SK-N-SH treated with all-trans-retinoic acid at 6 μM for 48 hours (cell line): Measurements from ENCODE around the gene PARVG.

ENCODE experiments used
- ATAC-seq: fragments of 200-7000 bp; cut with Tn5 transposase; 3 replicates; pipeline ENCODE4 v1.9.1; 2020; ENCODE audit warnings: mild to moderate bottlenecking, moderate library complexity
- ARNTL ChIP-seq: fragments of 450-650 bp; formaldehyde crosslinking; IDR thresholded peaks from 2 replicates; pipeline ENCODE4 v1.5.0; 2020; ENCODE audit warnings: low read depth, mild to moderate bottlenecking, moderate library complexity, borderline replicate concordance
- BACH2 ChIP-seq: fragments of 250-450 bp; sonication (Bioruptor Pico); IDR thresholded peaks from 2 replicates; pipeline ENCODE4 v1.9.0; 2021; ENCODE audit warnings: mild to moderate bottlenecking, borderline replicate concordance
- CREB5 ChIP-seq: fragments of 250-450 bp; sonication (Bioruptor Pico); IDR thresholded peaks from 2 replicates; pipeline ENCODE4 v1.5.1; 2020; ENCODE audit warnings: low read depth, mild to moderate bottlenecking, moderate library complexity
- CSDC2 ChIP-seq: fragments of 250-450 bp; sonication (Bioruptor Pico); IDR thresholded peaks from 2 replicates; pipeline ENCODE4 v1.5.0; 2020; ENCODE audit warnings: mild to moderate bottlenecking, moderate library complexity
- CSRNP3 ChIP-seq: fragments of 250-450 bp; sonication (Bioruptor Pico); IDR thresholded peaks from 2 replicates; pipeline ENCODE4 v1.5.1; 2021; ENCODE audit warnings: mild to moderate bottlenecking, moderate library complexity
- GLIS3 ChIP-seq: fragments of 250-450 bp; sonication (Bioruptor Pico); IDR thresholded peaks from 2 replicates; pipeline ENCODE4 v1.5.0; 2020; ENCODE audit warnings: mild to moderate bottlenecking, moderate library complexity
- ISL1 ChIP-seq: fragments of 250-450 bp; sonication (Bioruptor Pico); IDR thresholded peaks from 2 replicates; pipeline ENCODE4 v2.1.2; 2022; ENCODE audit warnings: mild to moderate bottlenecking, moderate library complexity
- PATZ1 ChIP-seq: fragments of 250-450 bp; sonication (Bioruptor Pico); IDR thresholded peaks from 2 replicates; pipeline ENCODE4 v1.8.0; 2020; ENCODE audit warnings: mild to moderate bottlenecking, moderate library complexity, borderline replicate concordance
- POU6F1 ChIP-seq: fragments of 250-450 bp; sonication (Bioruptor Pico); IDR thresholded peaks from 2 replicates; pipeline ENCODE4 v1.8.0; 2021; ENCODE audit warnings: low read depth, mild to moderate bottlenecking, moderate library complexity, borderline replicate concordance
- PPARA ChIP-seq: fragments of 250-450 bp; sonication (Bioruptor Pico); IDR thresholded peaks from 2 replicates; pipeline ENCODE4 v1.5.0; 2020; ENCODE audit warnings: mild to moderate bottlenecking, borderline replicate concordance
- RARB ChIP-seq: fragments of 250-450 bp; sonication (Bioruptor Pico); IDR thresholded peaks from 2 replicates; pipeline ENCODE4 v1.8.0; 2021; ENCODE audit warnings: mild to moderate bottlenecking, moderate library complexity
- SNAI2 ChIP-seq: fragments of 250-450 bp; sonication (Bioruptor Pico); IDR thresholded peaks from 2 replicates; pipeline ENCODE4 v1.5.0; 2020; ENCODE audit warnings: mild to moderate bottlenecking, moderate library complexity
- TCF4 ChIP-seq: fragments of 250-450 bp; sonication (Bioruptor Pico); IDR thresholded peaks from 2 replicates; pipeline ENCODE4 v1.8.0; 2021; ENCODE audit warnings: mild to moderate bottlenecking, moderate library complexity, borderline replicate concordance
- TOX ChIP-seq: fragments of 250-450 bp; sonication (Bioruptor Pico); IDR thresholded peaks from 2 replicates; pipeline ENCODE4 v1.8.0; 2021; ENCODE audit warnings: mild to moderate bottlenecking, moderate library complexity, borderline replicate concordance
- TSHZ2 ChIP-seq: fragments of 250-450 bp; sonication (Bioruptor Pico); IDR thresholded peaks from 2 replicates; pipeline ENCODE4 v1.5.0; 2020; ENCODE audit warnings: mild to moderate bottlenecking, moderate library complexity
- ZC3H10 ChIP-seq: fragments of 250-450 bp; sonication (Bioruptor Pico); IDR thresholded peaks from 2 replicates; pipeline ENCODE4 v1.5.1; 2021; ENCODE audit warnings: mild to moderate bottlenecking, moderate library complexity
- ZFP3 ChIP-seq: fragments of 250-450 bp; sonication (Bioruptor Pico); IDR thresholded peaks from 2 replicates; pipeline ENCODE4 v1.5.0; 2020; ENCODE audit warnings: mild to moderate bottlenecking, moderate library complexity
- ZFP30 ChIP-seq: fragments of 450-650 bp; formaldehyde crosslinking; IDR thresholded peaks from 2 replicates; pipeline ENCODE4 v1.5.0; 2022; ENCODE audit warnings: mild to moderate bottlenecking, moderate library complexity
- ZNF565 ChIP-seq: fragments of 450-650 bp; formaldehyde crosslinking; conservative IDR thresholded peaks from 2 replicates; pipeline ENCODE4 v1.5.0; 2020; ENCODE audit warnings: low read depth, mild to moderate bottlenecking, moderate library complexity
- ZNF70 ChIP-seq: fragments of 450-650 bp; formaldehyde crosslinking; IDR thresholded peaks from 2 replicates; pipeline ENCODE4 v1.5.0; 2020; ENCODE audit warnings: mild to moderate bottlenecking, moderate library complexity
- ZNF8 ChIP-seq: fragments of 450-650 bp; formaldehyde crosslinking; IDR thresholded peaks from 2 replicates; pipeline ENCODE4 v1.5.0; 2020; ENCODE audit warnings: mild to moderate bottlenecking, moderate library complexity

Gene PARVG

GRCh38 chr22:44179196-44179988 lies 1.3 kb upstream of the PARVG start:
- TF ChIP-seq GLIS3 (CRISPR knock-in tag) (no peak), ZFP30 (CRISPR knock-in tag) (no peak), RARB (CRISPR knock-in tag) (no peak), ZC3H10 (CRISPR knock-in tag) (no peak), POU6F1 (CRISPR knock-in tag) (no peak), TOX (no peak), ARNTL (CRISPR knock-in tag) (no peak), BACH2 (CRISPR knock-in tag) (no peak), PATZ1 (CRISPR knock-in tag) (no peak), ZNF8 (CRISPR knock-in tag) (no peak), ZFP3 (no peak), CSDC2 (no peak), ZNF565 (CRISPR knock-in tag) (no peak), SNAI2 (CRISPR knock-in tag) (no peak)
- no peak for ATAC-seq

GRCh38 chr22:44179989-44180705 lies 578 bp upstream of the PARVG start:
- no peak for ATAC-seq
- TF ChIP-seq ZNF8 (CRISPR knock-in tag) (no peak), ZC3H10 (CRISPR knock-in tag) (no peak), ZNF70 (CRISPR knock-in tag) (no peak), GLIS3 (CRISPR knock-in tag) (no peak), SNAI2 (CRISPR knock-in tag) (no peak), PATZ1 (CRISPR knock-in tag) (no peak), BACH2 (CRISPR knock-in tag) (no peak), ISL1 (no peak), ZFP30 (CRISPR knock-in tag) (no peak), PPARA (no peak), CSRNP3 (CRISPR knock-in tag) (no peak), TCF4 (CRISPR knock-in tag) (no peak), ZNF565 (CRISPR knock-in tag) (no peak), CREB5 (CRISPR knock-in tag) (no peak), TSHZ2 (no peak), POU6F1 (CRISPR knock-in tag) (no peak)
